Fibroblast of pulmonary artery (primary cell): ENCODE results near the gene AFAP1L2.

Experiments used
- DNase-seq: peaks from one replicate; pipeline ENCODE4 v3.0.0-alpha.2; 2010; ENCODE audit warnings: low read depth
- H3K4me3 ChIP-seq: replicated peaks from 2 replicates; pipeline ENCODE4 v1.5.1; 2011; ENCODE audit warnings: low read depth, mild to moderate bottlenecking, control low read depth, low read length, moderate library complexity
- CTCF ChIP-seq: IDR thresholded peaks from 2 replicates; pipeline ENCODE4 v1.5.1; 2011; ENCODE audit warnings: mild to moderate bottlenecking, control low read depth, low read length, inconsistent platforms; ENCODE audit errors: missing control alignments

The AFAP1L2 gene

GRCh38 chr10:114329634-114330365 is 74.5 kb downstream of the AFAP1L2 start:
- DNase-seq, result no peak
- no peak overlapping the region for H3K4me3 ChIP-seq
- TF ChIP-seq CTCF, result no peak

GRCh38 chr10:114328874-114329273 is 75.4 kb downstream of the AFAP1L2 start:
- no peak for DNase-seq
- TF ChIP-seq CTCF, result no peak
- no peak overlapping the region for H3K4me3 ChIP-seq

GRCh38 chr10:114328441-114328812 is 75.9 kb downstream of the AFAP1L2 start:
- TF ChIP-seq CTCF, result no peak
- no peak for DNase-seq
- no peak overlapping the region for H3K4me3 ChIP-seq

GRCh38 chr10:114327537-114328440 is 76.5 kb downstream of the AFAP1L2 start:
- no peak for DNase-seq
- TF ChIP-seq CTCF, result no peak
- H3K4me3 ChIP-seq, result no peak overlapping the region

DNA sequence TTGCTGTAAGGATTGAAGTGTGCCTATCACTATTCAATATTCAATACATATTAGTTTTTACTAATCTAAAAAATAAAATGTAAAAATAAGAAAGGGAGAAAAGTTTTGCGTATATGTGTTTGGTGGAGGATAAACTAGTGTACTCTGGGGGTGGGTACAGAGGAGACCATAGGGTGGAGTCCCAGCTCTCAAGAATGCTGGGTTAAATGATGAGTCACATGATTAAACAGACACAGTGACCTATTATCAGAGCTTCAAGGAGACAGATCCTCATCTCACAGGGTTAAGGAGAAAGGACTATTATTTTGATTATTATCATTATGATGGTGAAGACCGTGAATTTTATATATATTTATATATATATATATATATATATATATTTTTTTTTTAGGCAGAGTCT is 77.5 kb downstream of the AFAP1L2 start:
- TF ChIP-seq CTCF, result no peak
- no peak for DNase-seq
- no peak overlapping the region for H3K4me3 ChIP-seq

GRCh38 chr10:114323023-114323422 is 81.3 kb downstream of the AFAP1L2 start:
- no peak for DNase-seq
- TF ChIP-seq CTCF, result no peak
- no peak overlapping the region for H3K4me3 ChIP-seq
